GM21381 (cell line): ENCODE measurements around the gene PRIMA1.

Experiments
- ATAC-seq: cut with Tn5 transposase; IDR thresholded peaks from one replicate; pipeline ENCODE4 v1.9.1; 2021; ENCODE audit warnings: mild to moderate bottlenecking, moderate library complexity; ENCODE audit not compliant: unreplicated experiment

The PRIMA1 gene

GRCh38 chr14:93733631-93734030 is 54.7 kb downstream of the PRIMA1 start:
- ATAC-seq = no peak

GRCh38 chr14:93733231-93733630 is 55.1 kb downstream of the PRIMA1 start:
- no peak for ATAC-seq

- no peak for ATAC-seq
Measured at GRCh38 chr14:93732524-93732923, 55.8 kb downstream of the PRIMA1 start.

DNA sequence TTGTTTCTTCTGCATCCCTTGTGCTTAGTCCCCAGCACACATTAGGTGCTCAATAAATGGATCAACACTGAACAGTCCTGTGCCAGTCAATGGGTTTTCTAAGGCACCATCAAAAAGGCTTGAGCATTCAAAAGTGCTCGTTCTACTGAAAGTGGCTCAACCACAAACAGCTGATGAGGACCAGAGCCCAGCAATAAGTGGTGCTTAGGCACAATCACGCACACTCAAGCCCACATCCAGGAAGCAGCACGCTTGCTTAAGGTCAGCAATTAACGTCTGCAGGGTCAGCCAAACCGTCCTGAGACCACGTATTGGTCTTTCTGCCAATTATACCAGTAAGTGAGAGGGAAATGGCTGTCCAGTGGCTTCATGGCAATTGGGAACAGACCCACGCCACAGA is 56.5 kb downstream of the PRIMA1 start:
- ATAC-seq = no peak

- ATAC-seq = no peak
Measured at GRCh38 chr14:93729993-93730392, 58.3 kb downstream of the PRIMA1 start.

GRCh38 chr14:93728651-93729016 is 59.7 kb downstream of the PRIMA1 start:
- ATAC-seq = no peak

GRCh38 chr14:93727917-93728650 is 60.2 kb downstream of the PRIMA1 start:
- no peak for ATAC-seq

DNA sequence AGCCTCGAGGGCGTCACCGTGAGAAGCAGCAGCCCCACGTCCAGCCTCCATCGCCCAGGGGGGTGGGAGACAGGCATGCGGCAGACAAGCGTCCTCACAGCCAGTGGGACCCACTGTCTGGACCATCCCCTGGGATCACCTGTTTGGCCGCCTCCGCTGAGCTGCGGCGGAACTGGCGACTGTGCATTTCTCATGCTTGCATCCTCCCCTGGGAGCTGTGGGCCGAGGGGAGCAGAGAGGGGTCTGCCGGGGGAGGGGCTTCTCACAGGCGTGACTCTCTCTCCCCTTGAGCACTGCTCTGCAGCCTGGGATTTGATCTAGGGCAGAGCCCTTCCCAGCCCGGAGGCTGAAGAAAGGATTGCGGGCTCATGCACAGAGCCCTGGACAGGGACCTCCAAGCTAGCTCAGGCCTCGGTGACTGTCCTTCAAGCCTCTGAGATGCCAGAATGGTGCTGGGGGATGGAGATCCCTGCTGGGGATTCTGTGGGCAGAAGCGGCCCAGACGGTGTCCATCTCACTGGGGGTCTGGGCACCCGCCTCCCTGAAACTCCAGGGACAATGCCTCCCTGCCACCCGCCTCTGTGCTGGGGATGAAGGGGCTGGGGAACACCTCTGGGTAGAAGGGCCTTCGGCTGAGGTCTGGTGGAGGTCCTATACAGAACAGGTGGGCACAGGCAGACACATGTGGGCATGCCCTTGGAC is 61.1 kb downstream of the PRIMA1 start:
- no peak for ATAC-seq

GRCh38 chr14:93725993-93726392 is 62.3 kb downstream of the PRIMA1 start:
- ATAC-seq = no peak

- no peak for ATAC-seq
Measured at GRCh38 chr14:93725002-93725582, 63.2 kb downstream of the PRIMA1 start.

DNA sequence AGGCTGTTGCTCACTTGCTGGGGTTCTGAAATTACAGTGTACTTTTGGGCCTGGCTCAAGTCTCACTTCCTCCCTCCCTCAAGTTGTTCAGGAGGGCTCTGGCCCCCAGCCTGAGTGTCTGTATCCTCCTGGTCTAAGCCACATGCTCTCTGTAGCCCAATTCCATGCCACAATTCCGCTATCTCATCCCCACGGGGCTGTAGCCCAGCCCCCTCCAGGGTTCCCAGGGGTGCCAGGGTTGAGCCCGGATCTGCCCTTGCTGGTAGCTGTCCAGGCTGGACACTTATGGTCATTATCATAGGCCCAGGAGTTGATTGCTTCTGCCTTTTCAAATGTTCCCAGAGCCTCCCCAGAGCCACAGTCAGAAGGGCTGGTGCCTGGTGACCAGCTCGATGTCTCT is 65.3 kb downstream of the PRIMA1 start:
- ATAC-seq = no peak

DNA sequence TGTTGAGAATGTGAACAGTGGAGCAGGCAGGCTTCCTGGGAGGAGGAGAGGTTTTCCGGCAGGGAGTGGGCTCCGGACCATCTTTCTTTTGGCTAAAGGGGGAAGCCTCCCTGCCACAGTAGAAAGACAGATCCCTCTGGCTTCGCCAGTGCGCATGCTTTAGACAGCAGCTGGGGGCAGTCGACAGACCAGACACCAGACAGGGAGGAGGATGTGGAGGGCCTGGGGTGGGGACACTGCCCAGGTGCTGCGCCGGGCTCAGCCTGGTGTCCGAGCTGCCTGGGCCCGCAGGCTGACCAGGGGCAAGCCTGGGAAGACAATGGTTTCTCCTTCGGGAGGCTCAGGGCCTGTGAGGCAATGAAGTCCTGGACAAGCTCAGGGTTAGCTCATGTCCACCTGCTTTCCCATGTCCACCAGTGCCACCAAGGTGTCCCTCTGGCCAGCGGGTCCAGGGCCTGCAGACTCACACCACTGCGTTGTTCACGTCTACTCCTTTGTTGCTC is 67.3 kb downstream of the PRIMA1 start:
- ATAC-seq = no peak

DNA sequence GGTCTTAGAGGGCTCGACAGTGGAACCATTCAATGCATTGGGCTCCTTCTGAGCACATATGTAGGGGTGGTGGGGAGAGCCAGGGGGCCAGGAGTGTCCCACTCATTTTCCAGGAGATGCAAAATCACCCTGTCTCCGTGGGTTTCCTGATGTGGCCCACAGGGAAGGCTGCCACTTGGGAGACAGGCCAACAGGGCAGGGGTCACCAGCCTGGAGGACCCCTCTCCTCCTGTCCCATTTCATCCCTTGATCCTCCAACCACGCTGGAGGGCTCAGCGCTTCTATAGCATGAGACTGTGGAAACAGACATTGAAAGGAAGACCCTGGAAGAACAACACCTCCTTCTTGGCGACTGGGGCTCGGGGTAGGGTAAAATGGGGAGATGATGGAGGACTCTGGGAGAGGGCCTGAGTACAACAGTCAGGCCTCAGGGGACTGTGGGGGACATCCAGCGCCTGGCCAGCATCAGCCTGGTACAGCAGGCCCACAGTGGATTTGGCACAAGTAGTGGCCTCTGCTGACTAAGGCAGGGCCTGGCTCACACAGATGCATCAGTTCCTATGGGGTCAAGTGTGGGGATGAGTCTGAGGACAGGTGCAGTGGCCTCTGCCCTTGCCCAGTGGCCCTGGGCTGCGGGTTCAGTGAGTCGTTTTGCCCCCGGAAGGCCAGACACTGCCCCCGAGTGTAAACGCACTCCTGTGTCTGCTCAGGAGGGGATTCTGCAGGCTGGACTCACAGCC is 68.0 kb downstream of the PRIMA1 start:
- ATAC-seq = no peak

DNA sequence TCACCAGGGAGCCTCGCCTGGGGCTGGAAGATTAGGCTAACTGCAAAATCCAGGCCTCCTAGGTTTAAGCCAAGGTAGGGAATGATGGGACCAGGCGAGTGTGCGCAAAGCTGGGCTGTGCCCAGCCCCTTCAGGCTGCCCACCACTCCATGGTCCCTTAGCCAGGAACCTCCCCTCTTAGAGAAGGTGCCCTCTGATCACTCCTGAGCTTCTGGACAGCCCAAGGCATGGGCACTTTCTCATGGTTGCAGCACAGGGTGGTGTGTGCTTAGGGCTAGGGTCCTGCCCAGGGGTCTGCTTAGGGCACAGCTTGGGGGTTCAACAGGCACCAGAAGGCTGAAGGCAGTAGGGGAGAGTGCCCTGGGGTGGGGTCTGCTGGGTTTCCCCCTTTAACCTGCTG is 69.0 kb downstream of the PRIMA1 start:
- ATAC-seq = no peak

- ATAC-seq = no peak
Measured at GRCh38 chr14:93717668-93718320, 70.5 kb downstream of the PRIMA1 start.

DNA sequence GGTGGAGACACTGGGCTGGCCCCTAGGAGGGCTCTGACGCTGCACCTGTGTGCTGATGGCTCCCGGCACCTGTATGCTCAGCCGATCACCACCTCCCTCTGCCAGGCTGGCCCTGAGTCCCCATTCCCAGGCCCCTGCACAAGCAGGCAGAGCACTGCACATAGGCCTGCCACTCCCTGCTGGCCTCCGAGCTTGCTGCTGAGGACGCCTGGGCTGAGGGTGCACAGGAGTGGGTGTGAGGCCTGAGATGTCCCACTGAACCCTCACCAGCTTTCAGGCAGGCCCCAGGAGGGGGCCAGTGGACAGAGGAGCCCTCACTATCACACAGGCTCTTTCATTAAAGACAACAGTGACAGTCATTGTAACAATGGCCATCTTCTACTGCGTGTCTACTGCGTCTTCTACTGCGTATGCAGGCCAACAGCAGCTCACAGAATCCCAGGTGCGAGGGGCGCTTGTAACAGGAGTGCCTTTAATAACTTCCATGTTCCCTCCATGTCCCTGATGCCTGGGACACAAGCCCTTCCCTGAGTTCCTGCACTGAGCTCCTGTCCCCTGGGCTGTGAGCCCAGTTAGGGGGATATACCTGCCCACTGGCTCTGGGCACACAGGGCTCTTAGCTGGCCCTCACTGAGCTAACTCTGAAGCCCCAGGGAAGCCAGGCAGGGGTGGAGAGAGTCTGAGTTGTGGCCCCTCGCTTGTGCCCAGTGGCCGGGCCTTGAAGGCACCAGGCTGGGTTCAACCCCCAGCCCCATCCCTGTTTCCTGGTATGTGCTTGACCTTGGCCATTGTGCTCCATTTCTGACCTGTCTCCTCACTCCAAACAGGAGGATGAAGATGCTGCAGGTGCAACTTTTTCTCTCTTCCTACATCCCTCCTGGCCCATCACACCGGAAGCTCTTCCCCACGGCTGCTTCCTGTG is 71.3 kb downstream of the PRIMA1 start:
- ATAC-seq = no peak

DNA sequence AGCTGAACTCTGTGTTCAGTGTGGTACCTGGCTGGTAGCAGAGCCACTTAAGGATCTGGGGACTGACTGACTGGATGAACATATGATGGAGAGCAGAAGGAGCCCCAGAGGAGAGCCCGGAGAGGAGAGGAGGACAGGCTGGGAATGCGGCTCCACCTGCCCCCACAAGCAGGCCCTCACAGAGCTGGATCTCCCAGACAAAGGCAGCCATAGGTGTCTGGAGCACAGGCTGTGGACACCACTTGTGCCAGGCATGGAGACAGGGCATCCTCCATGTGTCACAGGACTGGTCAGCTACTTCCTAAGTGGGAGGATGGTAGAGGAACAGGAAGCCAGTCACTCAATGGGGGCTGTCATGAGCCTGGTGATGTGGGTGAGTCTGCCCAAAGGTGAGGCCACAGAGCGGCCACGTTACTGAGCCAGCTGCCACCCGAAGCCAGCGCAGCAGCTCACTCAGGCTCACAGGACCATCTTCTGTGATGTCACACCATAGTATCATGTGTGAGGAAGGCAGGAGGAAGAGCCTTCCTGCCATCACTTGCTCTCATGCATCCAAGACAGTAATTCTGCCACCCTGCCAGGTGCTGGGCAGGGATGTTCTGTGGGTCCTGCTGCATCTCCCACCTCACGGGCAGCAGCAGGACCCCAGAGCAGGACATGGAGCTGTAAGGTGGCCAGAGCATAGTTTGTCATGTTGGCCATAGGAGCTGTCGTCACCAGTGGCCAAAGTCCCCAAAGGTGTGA is 72.1 kb downstream of the PRIMA1 start:
- ATAC-seq = no peak

- no peak for ATAC-seq
Measured at GRCh38 chr14:93715279-93715927, 72.9 kb downstream of the PRIMA1 start.

DNA sequence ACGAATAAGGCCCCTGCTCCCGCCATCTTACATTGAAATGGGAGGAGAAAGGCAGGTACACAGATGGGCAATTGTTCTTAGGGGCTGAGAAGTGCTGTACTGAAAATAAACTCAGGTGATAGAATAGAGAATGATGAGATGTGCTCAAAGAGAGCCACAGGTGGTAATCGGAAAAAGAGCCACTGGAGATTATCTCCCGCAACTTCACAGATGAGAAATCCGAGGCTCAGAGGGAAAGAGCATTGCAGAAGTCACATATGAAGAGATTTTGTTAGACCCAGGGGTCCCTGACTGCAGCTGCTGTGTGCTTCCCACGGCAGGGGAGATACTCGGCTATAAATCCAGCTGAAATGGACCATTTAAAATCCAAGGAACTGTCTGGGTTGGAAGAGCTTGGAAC is 73.7 kb downstream of the PRIMA1 start:
- ATAC-seq = no peak
